Mesenchymal stem cell (in vitro differentiated cells and primary cell): ENCODE results near the gene ST6GAL2.

Experiments used
- DNase-seq: peaks from one replicate; pipeline ENCODE4 v3.0.0-alpha.2; 2013
- H2AFZ ChIP-seq: one replicate; pipeline ENCODE4 v1.6.1; 2013; ENCODE audit warnings: low read depth, mild to moderate bottlenecking, control low read depth, inconsistent platforms, low read length, moderate library complexity
- H2AK5ac ChIP-seq: 2 replicates; pipeline ENCODE4 v1.6.1; 2013; ENCODE audit warnings: low read length, moderate library complexity, mild to moderate bottlenecking, inconsistent platforms; ENCODE audit not compliant: severe bottlenecking
- H2BK120ac ChIP-seq: one replicate; pipeline ENCODE4 v1.6.1; 2013; ENCODE audit warnings: low read depth, mild to moderate bottlenecking, inconsistent platforms, low read length, moderate library complexity
- H2BK12ac ChIP-seq, 2 experiments: one replicate each; pipeline ENCODE4 v1.6.1; 2013; ENCODE audit warnings: inconsistent platforms in 2 of 2, low read length in 2 of 2, mild to moderate bottlenecking in 2 of 2, moderate library complexity in 2 of 2, control low read depth in 1 of 2
- H2BK15ac ChIP-seq: one replicate; pipeline ENCODE4 v1.6.1; 2013; ENCODE audit warnings: mild to moderate bottlenecking, low read depth, inconsistent platforms; ENCODE audit not compliant: poor library complexity, severe bottlenecking
- H2BK5ac ChIP-seq: 2 replicates; pipeline ENCODE4 v1.6.1; 2013; ENCODE audit warnings: low read depth, mild to moderate bottlenecking, low read length, control low read depth, inconsistent platforms; ENCODE audit not compliant: poor library complexity, severe bottlenecking
- H3K14ac ChIP-seq, 2 experiments: one replicate each; pipeline ENCODE4 v1.6.1; 2013; ENCODE audit warnings: inconsistent platforms in 2 of 2, low read length in 2 of 2, control low read depth in 1 of 2, mild to moderate bottlenecking in 1 of 2, moderate library complexity in 1 of 2
- H3K18ac ChIP-seq, 2 experiments: one replicate each; pipeline ENCODE4 v1.6.1; 2013; ENCODE audit warnings: inconsistent platforms in 2 of 2, low read length in 2 of 2, control low read depth in 1 of 2, low read depth in 1 of 2, mild to moderate bottlenecking in 1 of 2
- H3K23ac ChIP-seq, 2 experiments: one replicate each; pipeline ENCODE4 v1.6.1; 2013; ENCODE audit warnings: inconsistent platforms in 2 of 2, low read length in 2 of 2, mild to moderate bottlenecking in 2 of 2, moderate library complexity in 2 of 2, control low read depth in 1 of 2
- H3K27ac ChIP-seq: 2 replicates; pipeline ENCODE4 v1.5.1; 2013; ENCODE audit warnings: mild to moderate bottlenecking, moderate library complexity, low read length, control low read depth, inconsistent platforms; ENCODE audit not compliant: poor library complexity, severe bottlenecking
- H3K27me3 ChIP-seq, 2 experiments: 2 replicates each; pipeline versions ENCODE4 v1.6.1 to v1.7.0; 2013; ENCODE audit warnings: low read length in 2 of 2, mild to moderate bottlenecking in 2 of 2, moderate library complexity in 2 of 2, control low read depth in 1 of 2, inconsistent platforms in 1 of 2; ENCODE audit not compliant: control insufficient read depth in 1 of 2, insufficient read depth in 1 of 2
- H3K36me3 ChIP-seq, 2 experiments: 2 replicates each; pipeline versions ENCODE4 v1.6.1 to v1.7.0; 2013; ENCODE audit warnings: low read length in 2 of 2, control low read depth in 1 of 2, inconsistent platforms in 1 of 2, low read depth in 1 of 2, mild to moderate bottlenecking in 1 of 2; ENCODE audit not compliant: insufficient read depth in 2 of 2, control insufficient read depth in 1 of 2
- H3K4ac ChIP-seq, 2 experiments: one replicate each; pipeline ENCODE4 v1.6.1; 2013; ENCODE audit warnings: inconsistent platforms in 2 of 2, low read length in 2 of 2, mild to moderate bottlenecking in 2 of 2, moderate library complexity in 2 of 2, control low read depth in 1 of 2, low read depth in 1 of 2
- H3K4me1 ChIP-seq: 2 replicates; pipeline ENCODE4 v1.6.1; 2013; ENCODE audit warnings: low read depth, low read length, control low read depth; ENCODE audit not compliant: control insufficient read depth, insufficient read depth
- H3K4me2 ChIP-seq: 2 replicates; pipeline ENCODE4 v1.6.1; 2013; ENCODE audit warnings: low read length, mild to moderate bottlenecking, inconsistent platforms; ENCODE audit not compliant: poor library complexity, severe bottlenecking
- H3K4me3 ChIP-seq, 2 experiments: 2 replicates each; pipeline versions ENCODE4 v1.5.1 to v1.7.0; 2013; ENCODE audit warnings: low read length in 2 of 2, mild to moderate bottlenecking in 2 of 2, control low read depth in 1 of 2, low read depth in 1 of 2; ENCODE audit not compliant: insufficient read depth in 1 of 2
- H3K79me1 ChIP-seq: replicated peaks from 2 replicates; pipeline ENCODE4 v1.6.1; 2013; ENCODE audit warnings: mild to moderate bottlenecking, control low read depth, low read length, inconsistent platforms; ENCODE audit not compliant: poor library complexity, severe bottlenecking
- H3K9ac ChIP-seq: 2 replicates; pipeline ENCODE4 v1.7.0; 2013; ENCODE audit warnings: mild to moderate bottlenecking, low read length, moderate library complexity
- H3K9me3 ChIP-seq: 2 replicates; pipeline ENCODE4 v1.7.0; 2013; ENCODE audit warnings: mild to moderate bottlenecking, low read length; ENCODE audit not compliant: control insufficient read depth
- H4K8ac ChIP-seq: one replicate; pipeline ENCODE4 v1.6.1; 2013; ENCODE audit warnings: inconsistent platforms, mild to moderate bottlenecking, low read length, moderate library complexity
- H4K91ac ChIP-seq: one replicate; pipeline ENCODE4 v1.6.1; 2013; ENCODE audit warnings: mild to moderate bottlenecking, low read length, inconsistent platforms
- WGBS: methylation state at CpG from one replicate; pipeline ENCODE4 v1.1.7; 2013; ENCODE audit warnings: mixed read lengths; 5-methylcytosine and 5-hydroxymethylcytosine counted together

Gene ST6GAL2

GRCh38 chr2:106800180-106800579 is 85.8 kb downstream of the ST6GAL2 start:
- Histone ChIP-seq H3K18ac (no peak overlapping the region), H4K91ac (no peak overlapping the region), H2AFZ (no peak overlapping the region), H3K4ac (no peak overlapping the region), H2BK12ac (no peak overlapping the region), H3K79me1 (no peaks in the 10 kb centered on the region), H3K14ac (no peak overlapping the region), H3K4me3 (no peak overlapping the region), H3K4me2 (no peak overlapping the region), H2BK120ac (no peak overlapping the region), H3K36me3 (no peaks in the 10 kb centered on the region), H3K27me3 (no peaks in the 10 kb centered on the region), H2BK5ac (no peak overlapping the region), H3K23ac (no peak overlapping the region), H2AK5ac (no peak overlapping the region), H3K27ac (no peak overlapping the region), H3K4me1 (no peaks in the 10 kb centered on the region), H2BK15ac (no peak overlapping the region), H3K9ac (no peak overlapping the region), H3K9me3 (no peaks in the 10 kb centered on the region), H4K8ac (no peak overlapping the region)
- DNase-seq: no peak
- WGBS: 83% methylated on average over 3 of the region's 4 CpGs

DNA sequence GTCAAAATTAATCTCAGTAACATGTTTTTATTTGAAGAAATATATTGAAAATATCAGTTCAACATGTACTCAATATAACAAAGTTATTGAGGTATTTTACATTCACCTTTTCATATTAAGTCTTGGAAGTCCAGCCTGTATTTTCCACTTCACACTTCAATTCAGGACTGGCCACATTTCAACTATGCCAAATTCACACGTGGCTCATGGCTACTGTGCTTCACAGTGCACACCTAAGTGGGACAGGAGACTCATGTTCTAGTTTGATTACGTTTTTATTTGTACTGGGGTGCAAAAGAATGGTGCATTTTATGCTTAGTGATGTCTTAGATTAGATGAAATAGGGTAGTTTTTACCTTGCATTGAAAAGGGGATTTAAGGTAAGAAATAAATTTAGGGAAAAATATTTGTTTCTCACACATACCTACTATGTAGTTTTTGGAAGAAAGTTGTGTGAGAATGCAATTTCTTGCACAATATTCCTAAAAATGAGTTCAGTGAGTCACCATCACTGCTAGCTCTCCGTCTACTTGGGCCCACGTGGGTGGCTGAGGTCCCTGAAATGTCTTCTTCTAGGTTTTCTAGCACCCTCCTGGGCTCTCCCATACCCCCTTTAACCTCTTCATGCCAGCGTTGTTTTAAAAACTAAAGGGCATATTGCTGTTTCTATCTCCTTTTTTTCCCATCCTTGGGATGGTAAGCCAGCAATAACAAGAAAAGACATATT is 87.0 kb downstream of the ST6GAL2 start:
- Histone ChIP-seq H2BK120ac (no peak overlapping the region), H3K9ac (no peak overlapping the region), H4K91ac (no peak overlapping the region), H4K8ac (no peak overlapping the region), H3K4me3 (no peak overlapping the region), H3K79me1 (no peaks in the 10 kb centered on the region), H3K14ac (no peak overlapping the region), H3K27me3 (no peaks in the 10 kb centered on the region), H2BK12ac (no peak overlapping the region), H3K4me1 (no peaks in the 10 kb centered on the region), H3K36me3 (no peaks in the 10 kb centered on the region), H3K18ac (no peak overlapping the region), H3K27ac (no peak overlapping the region), H2BK5ac (no peak overlapping the region), H3K4me2 (no peak overlapping the region), H2BK15ac (no peak overlapping the region), H2AFZ (no peak overlapping the region), H3K9me3 (no peaks in the 10 kb centered on the region), H2AK5ac (no peak overlapping the region), H3K23ac (no peak overlapping the region), H3K4ac (no peak overlapping the region)
- no peak for DNase-seq
- WGBS: 54% methylated on average over 5 of the region's 5 CpGs

- H4K8ac ChIP-seq: no peak overlapping the region
- H2BK12ac ChIP-seq: no peak overlapping the region
- H3K4ac ChIP-seq: no peak overlapping the region
- no peak overlapping the region for H3K9ac ChIP-seq
- H4K91ac ChIP-seq: no peak overlapping the region
- no peak overlapping the region for H2BK120ac ChIP-seq
- H3K23ac ChIP-seq: no peak overlapping the region
- H3K27ac ChIP-seq: no peak overlapping the region
- no peak overlapping the region for H3K14ac ChIP-seq
- no peak overlapping the region for H2BK5ac ChIP-seq
- no peaks in the 10 kb centered on the region for H3K27me3 ChIP-seq
- H3K4me1 ChIP-seq: no peaks in the 10 kb centered on the region
- H3K4me3 ChIP-seq: no peak overlapping the region
- no peak overlapping the region for H3K18ac ChIP-seq
- 75% methylated on average over 5 of the region's 5 CpGs for WGBS
- no peaks in the 10 kb centered on the region for H3K36me3 ChIP-seq
- no peak overlapping the region for H2AK5ac ChIP-seq
- H3K4me2 ChIP-seq: no peak overlapping the region
- H3K9me3 ChIP-seq: peaks cover 2% of the 10 kb centered on the region
- no peak overlapping the region for H2BK15ac ChIP-seq
- DNase-seq: no peak
- no peak overlapping the region for H2AFZ ChIP-seq
- no peaks in the 10 kb centered on the region for H3K79me1 ChIP-seq
These were observed 88.5 kb downstream of the ST6GAL2 start for GRCh38 chr2:106797494-106797893.

- Histone ChIP-seq H3K4me3 (no peak overlapping the region), H3K14ac (no peak overlapping the region), H3K4ac (no peak overlapping the region), H3K4me1 (no peaks in the 10 kb centered on the region), H4K8ac (no peak overlapping the region), H3K27me3 (no peaks in the 10 kb centered on the region), H4K91ac (no peak overlapping the region), H2BK15ac (no peak overlapping the region), H3K23ac (no peak overlapping the region), H2AFZ (no peak overlapping the region), H3K36me3 (no peaks in the 10 kb centered on the region), H3K9ac (no peak overlapping the region), H2BK12ac (no peak overlapping the region), H2BK120ac (no peak overlapping the region), H3K4me2 (no peak overlapping the region), H3K27ac (no peak overlapping the region), H3K79me1 (no peaks in the 10 kb centered on the region), H2AK5ac (no peak overlapping the region), H3K9me3 (peaks cover 14% of the 10 kb centered on the region), H2BK5ac (no peak overlapping the region), H3K18ac (no peak overlapping the region)
- DNase-seq: no peak
- 75% methylated on average over 1 of the region's 2 CpGs for WGBS
These were observed 93.3 kb downstream of the ST6GAL2 start for GRCh38 chr2:106792671-106793070.
